GM12878 (cell line): ENCODE data around the gene PIAS1. TPM values are rescaled to one million over a fixed set of nuclear protein-coding genes. Genes with fewer than 3 reads are reported as not detected.
"Not testable (repeated sequence)": the region's sequence is repeated elsewhere in the genome, so short reads cannot be mapped to it uniquely, and the experiment has no call there.

ENCODE experiments used
- ATAC-seq: fragments of 200-7000 bp; cut with Tn5 transposase; 3 replicates; pipeline ENCODE4 v1.9.1; 2020; ENCODE audit warnings: mild to moderate bottlenecking, moderate library complexity
- BruUV-seq: library from RNA; stranded (reverse); fragments of 400-500 nt; replicated peaks from 2 replicates; lab custom pipeline; 2021; lab: Mats Ljungman, UMichigan
- CTCF ChIA-PET: fragments of 300-600 bp; sonication (Branson Sonifier 250); formaldehyde crosslinking; extraction: SDS; loops from one replicate; lab custom pipeline; 2021; ENCODE audit warnings: inconsistent platforms; lab: Yijun Ruan, JAX
- POLR2A ChIA-PET: fragments of 350-600 bp; formaldehyde crosslinking; extraction: SDS; loops from one replicate; lab custom pipeline; 2021; ENCODE audit warnings: inconsistent platforms; lab: Charles Lee
- RAD21 ChIA-PET: fragments of 300-600 bp; sonication (Branson Sonifier 250); formaldehyde crosslinking; loops from one replicate; lab custom pipeline; 2023; ENCODE audit warnings: antibody characterized with exemption; ENCODE audit not compliant: unreplicated experiment; lab: Charles Lee
- SMC1A ChIA-PET: fragments of 300-600 bp; sonication (Branson Sonifier 250); formaldehyde crosslinking; loops from one replicate; lab custom pipeline; 2023; ENCODE audit not compliant: unreplicated experiment, uncharacterized antibody; lab: Charles Lee
- DNase-seq: peaks from one replicate; pipeline ENCODE4 v3.0.0-alpha.2; 2011; ENCODE audit warnings: low read depth, low spot score
- FAIRE-seq: peaks from 3 replicates; lab custom pipeline; 2011; peaks lifted over from hg19 to GRCh38; lab: Jason Lieb, UNC
- H2AFZ ChIP-seq: 2 replicates; pipeline ENCODE4 v1.6.0; 2011; ENCODE audit warnings: low read depth, low read length, control low read depth; ENCODE audit not compliant: control insufficient read depth
- H3K27ac ChIP-seq: 2 replicates; pipeline ENCODE4 v1.5.1; 2011; ENCODE audit warnings: control low read depth; ENCODE audit not compliant: control insufficient read depth, insufficient read depth
- H3K27me3 ChIP-seq, 2 experiments: replicated peaks in 1 of 2; 2 replicates each; pipeline versions ENCODE4 v1.6.0 to v1.6.1; 2011; ENCODE audit warnings: low read length in 1 of 2; ENCODE audit not compliant: control insufficient read depth in 2 of 2, insufficient read depth in 2 of 2
- H3K36me3 ChIP-seq, 2 experiments: 2 replicates each; pipeline ENCODE4 v1.5.1; 2011; ENCODE audit warnings: low read length in 1 of 2; ENCODE audit not compliant: control insufficient read depth in 2 of 2, insufficient read depth in 2 of 2
- H3K4me1 ChIP-seq: 2 replicates; pipeline ENCODE4 v1.6.1; 2011; ENCODE audit warnings: mild to moderate bottlenecking, low read length, moderate library complexity, mixed read lengths; ENCODE audit not compliant: control insufficient read depth, insufficient read depth
- H3K4me2 ChIP-seq: 2 replicates; pipeline ENCODE4 v1.6.0; 2011; ENCODE audit warnings: control low read depth; ENCODE audit not compliant: control insufficient read depth, insufficient read depth
- H3K4me3 ChIP-seq: fragments of 200-600 bp; sonication (generic); 2 replicates; pipeline ENCODE4 v1.5.1; 2016
- H3K79me2 ChIP-seq: 2 replicates; pipeline ENCODE4 v1.6.0; 2011; ENCODE audit warnings: low read length; ENCODE audit not compliant: control insufficient read depth, insufficient read depth
- H3K9ac ChIP-seq: 2 replicates; pipeline ENCODE4 v1.8.0; 2011; ENCODE audit warnings: low read length, control low read depth, mixed read lengths; ENCODE audit not compliant: control insufficient read depth, insufficient read depth
- H3K9me3 ChIP-seq: replicated peaks from 3 replicates; pipeline ENCODE4 v1.5.1; 2011; ENCODE audit warnings: mild to moderate bottlenecking, low read length; ENCODE audit not compliant: control insufficient read depth, insufficient read depth
- H4K20me1 ChIP-seq: 2 replicates; pipeline ENCODE4 v1.6.0; 2011; ENCODE audit not compliant: control insufficient read depth, insufficient read depth
- MLLT1 ChIP-seq: fragments of 450-650 bp; IDR thresholded peaks from 2 replicates; pipeline ENCODE4 v1.6.1; 2016; ENCODE audit warnings: mild to moderate bottlenecking
- PAX5 ChIP-seq: IDR thresholded peaks from 2 replicates; pipeline ENCODE4 v1.6.1; 2011; ENCODE audit warnings: low read depth, low read length, borderline replicate concordance
- WGBS: methylation state at CpG from one replicate; pipeline ENCODE4 v1.1.6; 2016; ENCODE audit warnings: low lambda C conversion rate; ENCODE audit not compliant: insufficient replicate concordance, insufficient coverage; ENCODE audit errors: missing lambda C conversion rate; 5-methylcytosine and 5-hydroxymethylcytosine counted together
- in situ Hi-C: fragments of 300-500 bp; cut with MboI; formaldehyde crosslinking; loops from 9 replicates; pipeline ENCODE4 v1.14.3; 2018; ENCODE audit warnings: mixed read lengths
- intact Hi-C: fragments of 100-400 bp; cut with micrococcal nuclease; formaldehyde crosslinking; loops from one replicate; pipeline ENCODE4 v1.14.2; 2022; ENCODE audit not compliant: unreplicated experiment
- polyA plus RNA-seq, 11 experiments: library from polyadenylated mRNA; depleted of rRNA in 4 of 11; unstranded in 6 of 11; stranded (reverse) in 5 of 11; fragments of >200 nt; fragmentation: Nextera tagmentation in 4 of 11; fragmentation: Illumina TruSeq in 1 of 11; extraction: Ambion mirVana in 4 of 11; extraction: Trizol in 1 of 11; gene quantifications; 1 replicate in 1 of 11; 2 replicates in 10 of 11; pipeline versions ENCODE4 v1.2.1 to v1.2.3, GENCODE V29; 2011 to 2016; ENCODE audit warnings: inconsistent platforms in 2 of 11, missing spikeins in 2 of 11, low read depth in 1 of 11
- total RNA-seq, 4 experiments: library from RNA; depleted of rRNA in 3 of 4; stranded (reverse); fragments of >200 nt in 3 of 4; fragmentation: Illumina TruSeq in 1 of 4; extraction: Trizol in 1 of 4; gene quantifications; 2 replicates each; pipeline versions ENCODE4 v1.2.1 to v1.2.3, GENCODE V29; 2013 to 2021

PIAS1 gene
- total and polyA plus RNA-seq, 10 of the 15 experiments (the other 5 are each of a cell fraction or from before 2014, with no cell fraction given): 20.2 to 96.3 (median 37.0) TPM

- peaks cover 86% of the 10 kb centered on the region for H3K79me2 ChIP-seq
- in situ Hi-C loops (loop anchor here (5.0 kb wide), 1 partner anchor 195 kb away; no protein-coding TSS in a partner anchor), intact Hi-C loops (loop anchor here (5.0 kb wide), 1 partner anchor 95 kb away; no protein-coding TSS in a partner anchor)
- H3K27me3 ChIP-seq: no peaks in the 10 kb centered on the region
- no peak overlapping the region for H2AFZ ChIP-seq
- ATAC-seq: no peak
- WGBS: 98% methylated on average over 6 of the region's 6 CpGs
- 0 out of 2 replicates have a peak overlapping the region, but pooled peaks have one; percentile 68 for H3K4me3 ChIP-seq
- peaks cover 6% of the 10 kb centered on the region for H3K4me1 ChIP-seq
- peaks cover 2% of the 10 kb centered on the region; the same call in 2 of the 3 replicates for H3K9me3 ChIP-seq
- SMC1A ChIA-PET: interaction anchor here (1.0 to 5.0 kb wide), 5 partner anchors 22 to 195 kb away, joined by 3 to 35 read pairs (median 6); no protein-coding TSS in a partner anchor
- H3K27ac ChIP-seq: peak overlapping the region; percentile 24; the same call in 1 of the 2 replicates
- CTCF ChIA-PET: interaction anchor here (1.2 to 2.2 kb wide), 4 partner anchors 20 to 95 kb away, joined by 3 to 5 read pairs (median 4); no protein-coding TSS in a partner anchor
- H3K4me2 ChIP-seq: peak overlapping the region; percentile 42
- TF ChIP-seq PAX5: no peak
- BruUV-seq: no TSS peak
- no peak for DNase-seq
- RAD21 ChIA-PET: interaction anchor here (1.0 to 4.8 kb wide), 2 partner anchors 29 to 194 kb away, joined by 5 to 38 read pairs; no protein-coding TSS in a partner anchor
- no peak for FAIRE-seq
- POLR2A ChIA-PET: interaction anchor here (0.6 to 4.0 kb wide), 3 partner anchors 10 to 194 kb away, joined by 3 to 18 read pairs (median 3); no protein-coding TSS in a partner anchor
- peaks cover 0 to 12% of the 10 kb centered on the region in 2 experiments; a peak in 1 of 4 replicates for H3K36me3 ChIP-seq
- no peaks in the 10 kb centered on the region for H4K20me1 ChIP-seq
- H3K9ac ChIP-seq: peak overlapping the region; percentile 44
These were observed 3.6 kb downstream of the PIAS1 start for GRCh38 chr15:68057758-68058157.

- H3K4me1 ChIP-seq, H3K9ac ChIP-seq, H2AFZ ChIP-seq, H3K4me3 ChIP-seq, FAIRE-seq, ATAC-seq, DNase-seq, H3K4me2 ChIP-seq, BruUV-seq, H3K27me3 ChIP-seq, H4K20me1 ChIP-seq, H3K9me3 ChIP-seq, H3K27ac ChIP-seq: not testable (repeated sequence)
- ChIA-PET CTCF (interaction anchor here (0.6 kb wide), 1 partner anchor 97 kb away, joined by 3 read pairs; no protein-coding TSS in a partner anchor), SMC1A (interaction anchor here (0.9 kb wide), 1 partner anchor 88 kb away, joined by 4 read pairs; no protein-coding TSS in a partner anchor), POLR2A (interaction anchor here (0.6 kb wide), 1 partner anchor 165 kb away, joined by 5 read pairs; no protein-coding TSS in a partner anchor), RAD21 (interaction anchor here (0.6 kb wide), 1 partner anchor 97 kb away, joined by 3 read pairs; no protein-coding TSS in a partner anchor)
- peak; percentile 78 for TF ChIP-seq MLLT1
- WGBS: 97% methylated on average over 18 of the region's 21 CpGs
- Histone ChIP-seq H3K36me3 (peaks cover 0 to 12% of the 10 kb centered on the region in 2 experiments; a peak in 1 of 4 replicates), H3K79me2 (peaks cover 98% of the 10 kb centered on the region)
- in situ Hi-C loops: loop anchor here (5.0 kb wide), 1 partner anchor 197 kb away; no protein-coding TSS in a partner anchor
- intact Hi-C loops: loop anchor here (5.0 kb wide), 1 partner anchor 93 kb away; no protein-coding TSS in a partner anchor
These were observed 4.9 kb downstream of the PIAS1 start for GRCh38 chr15:68058970-68059369.
